Muscle layer of colon (tissue), 2 donors: ENCODE data around the gene KLHDC3.
A peak's percentile ranks its signal among the peaks of the same experiment; 100 is the strongest.

Source experiments
- H3K27ac ChIP-seq: one replicate; pipeline ENCODE4 v1.7.0; 2013; ENCODE audit warnings: low read depth, mild to moderate bottlenecking, low read length, moderate library complexity
- H3K27me3 ChIP-seq, 2 donors: one replicate each; pipeline ENCODE4 v1.7.0; 2013; ENCODE audit warnings: low read length in 2 of 2, mild to moderate bottlenecking in 2 of 2; ENCODE audit not compliant: insufficient read depth in 2 of 2, control insufficient read depth in 1 of 2
- H3K36me3 ChIP-seq: one replicate; pipeline ENCODE4 v1.7.0; 2013; ENCODE audit warnings: mild to moderate bottlenecking, low read length; ENCODE audit not compliant: insufficient read depth
- H3K4me1 ChIP-seq: one replicate; pipeline ENCODE4 v1.7.0; 2013; ENCODE audit warnings: mild to moderate bottlenecking, low read length; ENCODE audit not compliant: insufficient read depth
- H3K4me3 ChIP-seq, 2 donors: one replicate each; pipeline ENCODE4 v1.7.0; 2013; ENCODE audit warnings: low read length in 2 of 2, low read depth in 1 of 2, mild to moderate bottlenecking in 1 of 2, moderate library complexity in 1 of 2
- H3K9ac ChIP-seq: one replicate; pipeline ENCODE4 v1.7.0; 2013; ENCODE audit warnings: low read length
- H3K9me3 ChIP-seq: one replicate; pipeline ENCODE4 v1.7.0; 2013; ENCODE audit warnings: mild to moderate bottlenecking, low read length
- donor health status: abdominal sarcoma.
- donor health status: Adenocarcinoma of cecum.

The KLHDC3 gene

GRCh38 chr6:43050981-43051380, 36.9 kb downstream of the KLHDC3 start:
- Histone ChIP-seq H3K4me1 (peaks cover 19% of the 10 kb centered on the region), H3K27me3 (no peaks in the 10 kb centered on the region), H3K36me3 (peaks cover 31% of the 10 kb centered on the region), H3K9me3 (no peaks in the 10 kb centered on the region), H3K27ac (no peak overlapping the region), H3K4me3 (no peak overlapping the region), H3K9ac (no peak overlapping the region)

- peaks cover 22% of the 10 kb centered on the region for H3K36me3 ChIP-seq
- no peaks in the 10 kb centered on the region for H3K9me3 ChIP-seq
- H3K9ac ChIP-seq: no peak overlapping the region
- H3K27ac ChIP-seq: peak overlapping the region; percentile 97
- H3K4me3 ChIP-seq: no peak overlapping the region
- H3K27me3 ChIP-seq: no peaks in the 10 kb centered on the region
- H3K4me1 ChIP-seq: peaks cover 19% of the 10 kb centered on the region
These were observed 38.3 kb downstream of the KLHDC3 start for GRCh38 chr6:43052225-43052841.

GRCh38 chr6:43052842-43053544, 38.9 kb downstream of the KLHDC3 start:
- Histone ChIP-seq H3K9me3 (no peaks in the 10 kb centered on the region), H3K36me3 (peaks cover 27% of the 10 kb centered on the region), H3K9ac (peak overlapping the region; percentile 53), H3K27me3 (no peaks in the 10 kb centered on the region), H3K4me1 (peaks cover 22% of the 10 kb centered on the region), H3K27ac (peak overlapping the region; percentile 97), H3K4me3 (peak overlapping the region; percentile 55 to 71)

- Histone ChIP-seq H3K4me1 (peaks cover 29% of the 10 kb centered on the region), H3K36me3 (peaks cover 31% of the 10 kb centered on the region), H3K9ac (peak within 1 kb of the TSS; percentile 53), H3K27ac (peak within 1 kb of the TSS; percentile 97), H3K9me3 (no peaks in the 10 kb centered on the region), H3K4me3 (peak within 1 kb of the TSS; percentile 55 to 71), H3K27me3 (no peaks in the 10 kb centered on the region)
These were observed 39.6 kb downstream of the KLHDC3 start, which contains the start of gene CUL7 for GRCh38 chr6:43053545-43054205. Gene CUL7 (minus strand): TSS chr6:43053851. CDS start chr6:43052788, 1,063 bp downstream.

- Histone ChIP-seq H3K27ac (peak overlapping the region; percentile 97), H3K9me3 (no peaks in the 10 kb centered on the region), H3K4me1 (peaks cover 31% of the 10 kb centered on the region), H3K36me3 (peaks cover 27% of the 10 kb centered on the region), H3K4me3 (peak overlapping the region; percentile 23 to 71), H3K27me3 (no peaks in the 10 kb centered on the region), H3K9ac (peak overlapping the region; percentile 24)
These were observed 40.3 kb downstream of the KLHDC3 start for GRCh38 chr6:43054206-43054943.

GRCh38 chr6:43055966-43056365, 41.9 kb downstream of the KLHDC3 start:
- Histone ChIP-seq H3K4me1 (peaks cover 41% of the 10 kb centered on the region), H3K4me3 (no peak overlapping the region), H3K9ac (no peak overlapping the region), H3K9me3 (no peaks in the 10 kb centered on the region), H3K36me3 (peaks cover 19% of the 10 kb centered on the region), H3K27ac (no peak overlapping the region), H3K27me3 (no peaks in the 10 kb centered on the region)

- no peaks in the 10 kb centered on the region for H3K9me3 ChIP-seq
- peak overlapping the region; percentile 83 to 97 for H3K4me3 ChIP-seq
- H3K36me3 ChIP-seq: peaks cover 19% of the 10 kb centered on the region
- no peaks in the 10 kb centered on the region for H3K27me3 ChIP-seq
- H3K27ac ChIP-seq: peak overlapping the region; percentile 93
- H3K9ac ChIP-seq: peak overlapping the region; percentile 82
- peaks cover 32% of the 10 kb centered on the region for H3K4me1 ChIP-seq
These were observed 44.5 kb downstream of the KLHDC3 start for GRCh38 chr6:43058531-43058930.

- peak within 1 kb of the TSS; percentile 82 for H3K9ac ChIP-seq
- H3K4me3 ChIP-seq: peak within 1 kb of the TSS; percentile 83 to 97
- no peaks in the 10 kb centered on the region for H3K9me3 ChIP-seq
- H3K36me3 ChIP-seq: peaks cover 24% of the 10 kb centered on the region
- peaks cover 28% of the 10 kb centered on the region for H3K4me1 ChIP-seq
- H3K27me3 ChIP-seq: no peaks in the 10 kb centered on the region
- peak within 1 kb of the TSS; percentile 93 for H3K27ac ChIP-seq
These were observed 45.4 kb downstream of the KLHDC3 start, which contains the start of the genes KLC4 and MRPL2 for GRCh38 chr6:43059168-43060033. Gene KLC4 (plus strand): TSS chr6:43059631. CDS start chr6:43061336, 1,705 bp downstream. Gene MRPL2 (minus strand): TSS chr6:43059434. CDS start chr6:43059381, 53 bp downstream.

- peak overlapping the region; percentile 83 for H3K27ac ChIP-seq
- H3K9me3 ChIP-seq: no peaks in the 10 kb centered on the region
- peaks cover 21% of the 10 kb centered on the region for H3K36me3 ChIP-seq
- peak overlapping the region; percentile 82 for H3K9ac ChIP-seq
- H3K4me3 ChIP-seq: peak overlapping the region; percentile 66 to 97
- no peaks in the 10 kb centered on the region for H3K27me3 ChIP-seq
- peaks cover 24% of the 10 kb centered on the region for H3K4me1 ChIP-seq
These were observed 46.1 kb downstream of the KLHDC3 start for GRCh38 chr6:43060034-43060754.
